GM12892 (cell line): ENCODE data around the gene IRF6.

Experiments
- POLR2A ChIP-seq: IDR thresholded peaks from 2 replicates; pipeline ENCODE4 v1.6.1; 2011; ENCODE audit warnings: low read depth, low read length, control low read depth
- POLR2AphosphoS5 ChIP-seq: IDR thresholded peaks from 2 replicates; pipeline ENCODE4 v1.6.1; 2011; ENCODE audit warnings: low read depth, low read length, control low read depth

DNA sequence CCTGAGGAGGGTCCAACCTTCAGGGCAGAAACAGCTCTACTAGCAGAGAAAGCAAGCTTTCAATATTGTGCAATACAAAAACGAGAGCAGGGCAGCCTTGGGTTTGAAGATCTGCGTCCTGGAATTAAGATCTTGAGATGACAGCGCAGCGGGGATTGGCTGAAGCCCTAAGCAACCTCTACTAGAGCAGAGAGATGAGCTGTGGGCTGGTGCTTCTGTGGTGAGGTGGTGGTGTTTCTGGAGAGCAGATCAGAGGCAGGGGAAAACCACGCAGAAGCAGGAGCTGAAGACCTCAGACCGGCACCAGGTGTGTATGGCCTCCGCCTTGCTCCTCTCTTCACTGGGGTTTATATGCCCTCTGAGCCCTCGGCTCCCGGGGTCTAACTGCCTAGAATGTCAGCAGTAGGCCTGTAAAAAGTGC lies 37.6 kb downstream of the IRF6 start:
- TF ChIP-seq POLR2A (peak; percentile 88), POLR2AphosphoS5 (peak; percentile 88)
